ENCODE measurements around the gene ISG20L2.

ISG20L2 gene

DNA sequence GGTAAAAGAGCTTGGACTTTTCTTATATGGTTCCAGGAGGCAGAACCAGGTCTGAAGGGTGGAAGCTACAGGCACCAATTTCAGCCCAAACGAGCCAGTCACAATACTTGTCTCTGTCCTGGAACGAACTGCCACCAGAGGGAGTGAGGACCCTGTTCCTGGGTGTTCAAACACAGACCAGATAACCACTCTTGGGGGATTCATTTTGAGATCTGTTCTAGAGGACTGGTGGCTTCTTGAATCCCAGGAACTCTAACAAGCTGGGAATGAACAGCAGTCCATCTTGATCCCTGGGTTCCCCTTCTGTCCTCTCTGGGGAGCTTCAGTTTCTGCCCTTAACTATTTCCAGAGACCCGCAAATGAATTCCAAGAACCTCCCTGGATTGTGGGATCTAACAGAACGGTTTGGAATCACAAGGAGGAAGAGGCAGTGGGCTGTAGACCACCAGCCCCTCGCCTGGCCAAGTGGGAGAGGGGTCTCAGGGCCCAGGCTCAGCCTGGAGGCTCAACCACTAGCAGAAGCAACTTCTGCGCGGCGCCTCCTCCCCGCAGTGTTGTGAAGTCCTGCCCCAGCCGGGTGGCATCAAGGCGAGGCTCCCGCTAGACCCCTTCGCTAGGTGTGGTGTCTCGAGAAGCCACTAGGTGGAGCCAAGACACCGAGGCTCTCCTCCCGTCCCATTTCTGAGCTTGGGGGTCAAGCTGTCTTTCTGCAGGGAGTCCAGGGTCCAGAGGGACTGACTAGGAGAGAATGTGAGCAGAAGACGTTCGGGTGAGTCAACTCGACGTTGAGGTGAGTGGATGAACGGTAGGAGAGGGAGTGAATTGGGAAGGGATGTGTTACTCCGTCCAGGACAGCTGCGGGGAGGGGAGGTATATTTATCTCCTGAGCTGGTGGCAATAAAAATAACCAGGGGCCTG lies 39.3 kb downstream of the ISG20L2 start:
- peak; percentile 60 for DNase-seq (ENCODE audit: low read depth)

DNA sequence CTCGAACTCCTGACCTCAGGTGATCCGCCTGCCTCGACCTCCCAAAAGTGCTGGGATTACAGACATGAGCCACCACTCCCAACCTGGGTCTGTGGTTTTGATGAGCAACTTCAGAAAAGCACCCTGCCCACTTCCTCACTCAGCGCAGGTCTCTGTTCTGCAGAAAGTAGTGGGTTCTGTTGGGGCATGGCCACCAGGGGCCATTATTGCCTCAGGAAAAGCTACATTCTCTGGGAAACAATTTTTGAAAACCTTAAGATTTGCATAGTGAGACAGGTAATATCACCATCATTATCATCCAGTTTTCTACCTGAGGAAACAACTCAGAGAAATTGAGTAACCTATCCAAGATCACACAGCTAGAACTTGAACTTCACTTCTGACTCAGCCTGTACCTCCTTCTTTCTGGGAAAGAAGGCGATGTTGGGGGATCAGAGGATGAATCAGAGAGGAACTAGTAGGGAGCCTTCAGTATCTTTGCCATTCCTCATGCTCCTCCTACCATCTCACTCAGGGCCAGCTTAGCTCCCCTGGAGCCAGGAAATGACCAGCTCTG lies 44.3 kb downstream of the ISG20L2 start:
- DNase-seq (ENCODE audit: low read depth), result no peak

DNA sequence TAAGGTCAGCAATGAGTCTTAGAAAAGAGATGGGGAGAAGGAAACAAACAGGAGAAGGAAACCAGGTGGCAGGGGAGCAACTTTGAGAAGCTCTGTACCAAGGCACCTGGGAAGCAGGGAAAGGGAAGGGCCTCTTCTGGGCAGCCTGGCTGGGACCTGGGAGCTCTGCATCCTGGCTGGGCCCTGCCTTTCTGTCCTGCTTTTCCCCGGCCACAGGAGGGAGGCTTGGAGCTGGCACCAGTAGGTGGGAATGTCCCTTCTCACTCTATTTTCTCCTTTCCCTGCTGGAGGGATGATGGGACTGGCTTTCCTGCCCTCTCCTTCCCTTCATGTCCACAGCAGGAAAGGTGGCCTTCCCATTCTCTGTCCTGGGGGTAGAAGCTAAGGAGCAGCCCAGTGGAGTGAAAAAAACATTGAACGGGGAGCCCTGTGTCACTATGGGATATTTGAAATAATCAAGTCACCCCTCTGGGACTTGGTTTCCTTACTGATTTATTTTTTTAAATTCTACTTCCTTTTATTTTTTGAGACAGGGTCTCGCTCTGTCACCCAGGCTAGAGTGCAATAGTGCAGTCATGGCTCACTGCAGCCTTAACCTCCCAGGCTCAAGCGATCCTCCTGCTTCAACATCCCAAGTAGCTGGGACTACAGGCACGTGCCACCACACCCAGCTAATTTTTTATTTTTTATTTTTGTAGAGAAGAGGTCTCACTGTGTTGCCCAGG lies 46.2 kb downstream of the ISG20L2 start:
- no peak for DNase-seq (ENCODE audit: low read depth)

DNA sequence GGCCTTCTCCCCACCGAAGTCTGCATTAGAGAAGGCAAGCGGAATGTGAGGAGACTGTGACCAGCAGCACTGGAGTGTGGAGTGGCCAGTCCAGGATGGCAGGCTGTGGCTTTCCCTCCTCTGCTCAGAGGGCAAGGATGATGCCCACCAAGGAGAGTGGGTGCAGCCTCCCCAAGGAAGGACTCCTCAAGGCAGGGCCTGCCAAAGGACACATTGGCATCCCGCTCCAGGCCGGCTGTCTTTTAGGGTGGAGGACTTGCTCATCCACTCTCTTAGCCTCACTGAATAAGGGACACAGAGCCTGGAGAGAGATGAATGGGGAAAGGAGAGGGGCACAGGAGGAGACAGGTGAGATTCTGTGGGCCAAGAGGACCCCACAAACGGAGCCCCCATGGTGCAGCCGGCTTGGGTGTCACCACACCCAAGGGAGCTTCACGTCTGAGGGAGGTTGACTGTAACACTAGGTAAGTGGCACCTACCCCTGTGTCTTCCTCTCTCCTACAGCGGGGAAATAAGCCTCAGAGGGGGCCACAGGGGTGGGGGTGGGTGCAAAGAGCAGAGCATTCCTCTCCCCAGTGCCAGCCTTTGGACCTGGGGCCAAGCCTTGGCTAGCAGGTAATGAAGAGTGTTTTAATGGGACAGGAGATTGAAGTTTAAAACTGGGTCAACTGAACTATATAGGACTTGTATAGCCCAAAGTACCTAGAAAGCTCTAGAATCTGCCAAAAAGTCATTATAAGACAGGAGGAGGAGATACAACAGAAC lies 47.2 kb downstream of the ISG20L2 start:
- no peak for DNase-seq (ENCODE audit: low read depth)

DNA sequence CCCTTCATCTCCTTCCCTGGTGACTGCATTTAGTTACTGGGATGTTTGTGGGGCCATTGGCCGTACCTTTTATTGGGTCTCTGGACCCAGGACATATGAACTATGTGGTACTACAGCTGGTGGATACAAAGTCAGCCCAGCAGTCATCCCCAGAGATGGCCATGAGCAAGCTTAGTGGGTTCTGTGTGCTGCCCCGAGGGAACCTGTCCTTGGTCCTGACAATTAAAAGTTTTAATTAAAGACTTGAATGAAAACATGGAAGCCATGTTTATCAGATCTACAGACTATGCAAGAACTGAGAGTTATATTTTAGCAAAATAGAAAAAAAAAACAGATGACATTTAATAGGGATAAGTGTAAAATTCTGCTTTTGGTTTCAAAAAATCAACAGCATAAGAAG lies 48.5 kb downstream of the ISG20L2 start:
- DNase-seq (ENCODE audit: low read depth), result no peak

DNA sequence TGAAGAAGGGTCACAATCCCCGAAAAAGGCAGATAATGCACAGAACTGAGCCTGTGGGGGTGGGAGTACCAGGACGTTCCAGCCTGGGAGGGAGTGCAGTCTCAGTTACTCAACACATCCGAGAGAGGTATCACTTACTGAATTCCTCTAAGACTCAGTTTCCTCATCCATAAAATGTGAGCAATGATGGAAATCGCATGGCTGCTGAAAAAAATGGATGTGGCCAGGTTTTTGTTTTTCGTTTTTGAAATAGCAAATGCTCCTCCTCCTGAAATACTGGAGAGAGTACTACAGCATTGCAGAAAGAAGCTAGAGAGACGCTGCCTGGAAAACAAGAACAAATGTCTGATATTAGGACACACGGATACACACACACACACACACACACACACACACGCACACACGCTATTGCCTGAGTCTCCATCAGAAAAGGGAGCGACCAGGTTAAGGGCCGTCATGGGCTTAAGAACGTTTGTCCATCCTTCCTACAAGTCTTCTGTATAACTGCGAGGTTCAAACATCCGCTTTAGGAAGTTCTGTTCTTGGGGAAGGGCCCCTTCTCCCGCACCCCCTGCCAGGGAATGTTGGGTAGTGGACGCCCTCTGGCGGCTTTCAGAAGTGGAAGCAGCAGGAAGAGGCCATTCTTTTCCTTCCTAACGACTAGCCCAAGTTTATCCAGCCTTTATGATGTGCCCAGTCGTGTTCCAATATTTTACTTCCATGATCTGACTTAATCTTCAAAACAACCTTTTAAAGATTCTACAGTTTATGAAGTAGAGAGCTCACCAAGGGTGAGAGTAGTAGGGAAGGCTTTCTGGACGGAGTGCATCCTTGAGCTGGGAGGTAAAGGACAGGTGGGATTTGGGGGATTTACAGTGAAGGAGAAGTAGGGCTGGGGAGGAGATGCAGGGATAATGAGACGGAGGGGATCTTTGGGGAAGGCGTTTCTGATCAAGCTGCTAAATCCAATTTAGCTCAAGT lies 50.7 kb downstream of the ISG20L2 start:
- DNase-seq (ENCODE audit: low read depth), result no peak

DNA sequence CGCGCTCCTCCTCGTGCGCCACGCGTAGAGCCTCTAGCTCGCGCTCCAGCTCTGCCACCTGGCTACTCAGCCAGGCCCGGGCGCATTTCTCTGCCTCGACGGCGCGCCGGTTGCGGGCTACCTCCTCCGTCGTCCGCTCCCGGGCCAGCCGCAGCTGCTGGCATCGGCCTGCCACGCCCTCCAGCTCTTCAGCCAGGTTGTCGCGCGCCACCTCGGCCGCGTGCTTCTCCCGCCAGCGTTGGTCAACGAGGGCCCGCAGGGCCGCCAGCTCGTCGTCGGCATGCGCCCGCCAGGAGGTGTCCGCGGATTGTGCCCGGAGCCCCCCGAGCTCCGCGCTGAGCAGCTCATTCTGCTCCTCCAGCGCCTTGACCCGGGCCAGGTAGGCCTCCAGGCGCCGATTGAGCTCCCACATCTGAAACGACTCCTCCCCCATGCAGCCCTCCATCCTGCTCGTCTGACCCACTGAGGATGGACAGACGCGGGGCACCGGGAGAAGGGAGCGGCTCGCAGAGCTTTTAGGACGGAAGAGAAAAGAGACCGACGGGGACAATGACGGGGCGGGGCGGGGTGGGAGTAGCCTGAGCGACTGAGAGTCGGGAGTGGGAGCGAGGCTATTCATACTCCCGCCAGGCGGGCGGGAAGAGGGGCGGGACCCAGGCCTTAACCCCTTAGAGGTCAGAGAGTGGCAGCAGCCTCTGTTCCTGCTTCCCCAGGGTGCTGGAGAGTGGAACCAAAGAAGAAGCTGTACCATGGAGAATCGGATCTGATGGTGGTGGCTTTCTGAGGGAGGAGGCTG lies 51.5 kb downstream of the ISG20L2 start, which contains the start of gene NES:
Gene NES (minus strand): TSS at position 588 of the 796 bp plus-strand sequence. CDS start 143 bp downstream, at position 445.
- DNase-seq (ENCODE audit: low read depth), result no peak

DNA sequence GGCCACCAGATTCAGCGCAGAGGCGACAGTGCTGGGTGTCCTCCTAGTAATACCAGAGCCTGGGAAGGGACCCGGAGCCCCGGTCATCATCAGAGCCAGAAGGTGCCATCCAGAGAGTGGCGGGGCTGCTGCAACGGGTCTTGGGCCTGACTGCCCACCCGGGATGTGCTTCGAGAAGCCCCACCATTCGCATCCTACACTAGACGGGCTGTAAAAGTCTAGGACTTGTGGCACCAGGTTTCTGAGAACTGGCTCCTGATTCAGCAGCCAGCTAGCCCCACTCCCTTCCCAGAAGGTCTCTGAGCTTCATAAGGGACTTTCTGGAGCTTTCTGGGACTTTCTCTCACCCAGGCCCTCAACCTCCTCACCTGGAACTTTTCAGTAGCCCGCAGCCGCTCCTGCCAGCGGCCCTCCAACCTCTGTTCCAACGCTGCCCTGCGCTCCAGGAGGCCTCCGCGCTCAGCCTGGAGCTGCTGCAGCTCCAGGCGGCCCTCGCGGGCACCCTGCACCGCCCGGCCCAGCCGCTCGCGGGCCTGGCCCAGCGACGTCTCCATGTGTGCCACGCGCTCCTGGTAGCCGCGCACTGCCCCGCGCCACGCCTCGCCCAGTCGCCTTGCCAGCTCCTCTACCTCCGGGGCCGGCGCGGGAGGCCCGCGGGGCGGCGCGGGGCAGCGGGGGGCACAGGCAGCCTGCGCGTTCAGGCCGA lies 52.3 kb downstream of the ISG20L2 start:
- no peak for DNase-seq (ENCODE audit: low read depth)

DNA sequence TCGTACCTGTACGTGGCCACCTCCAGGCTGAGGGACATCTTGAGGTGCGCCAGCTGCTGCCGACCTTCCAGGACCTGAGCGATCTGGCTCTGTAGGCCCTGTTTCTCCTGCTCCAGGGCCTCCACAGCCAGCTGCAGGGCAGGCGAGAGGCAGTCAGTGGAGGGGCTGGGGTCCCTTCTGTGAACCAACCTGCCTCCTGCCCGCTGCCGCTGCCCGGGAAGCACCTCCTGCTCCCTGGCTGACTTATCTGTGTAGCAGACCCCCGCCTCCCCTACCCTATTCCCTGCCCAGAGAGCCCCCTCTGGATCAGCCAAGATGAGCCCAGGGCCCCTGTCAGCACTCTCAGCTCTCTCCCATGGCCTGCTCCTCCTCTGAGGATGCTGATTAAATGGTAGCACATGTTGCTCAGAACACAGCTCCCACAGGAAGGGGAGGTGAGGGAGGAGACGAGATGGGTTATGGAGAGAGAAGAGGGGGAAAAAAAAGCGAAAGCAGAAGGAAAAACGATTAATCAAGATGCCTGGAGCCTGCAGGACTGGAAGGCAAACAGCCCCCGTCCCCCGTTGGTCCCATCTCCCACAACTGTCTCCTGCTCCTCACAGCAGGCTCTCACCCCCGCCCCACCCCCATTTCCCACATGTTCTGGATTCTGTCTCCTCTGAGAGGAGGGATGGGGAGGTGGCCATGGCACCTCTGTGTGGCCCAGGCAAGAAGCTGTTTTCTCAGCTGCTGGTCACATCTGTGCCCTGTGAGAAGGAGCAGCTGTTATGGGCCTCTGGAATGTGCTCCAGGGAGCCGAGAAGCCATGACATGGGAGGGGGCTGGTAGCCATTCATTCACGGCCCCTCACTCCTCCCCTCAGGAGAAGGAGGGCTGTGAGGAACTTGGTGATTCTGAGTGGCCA lies 53.1 kb downstream of the ISG20L2 start:
- DNase-seq (ENCODE audit: low read depth), result no peak

DNA sequence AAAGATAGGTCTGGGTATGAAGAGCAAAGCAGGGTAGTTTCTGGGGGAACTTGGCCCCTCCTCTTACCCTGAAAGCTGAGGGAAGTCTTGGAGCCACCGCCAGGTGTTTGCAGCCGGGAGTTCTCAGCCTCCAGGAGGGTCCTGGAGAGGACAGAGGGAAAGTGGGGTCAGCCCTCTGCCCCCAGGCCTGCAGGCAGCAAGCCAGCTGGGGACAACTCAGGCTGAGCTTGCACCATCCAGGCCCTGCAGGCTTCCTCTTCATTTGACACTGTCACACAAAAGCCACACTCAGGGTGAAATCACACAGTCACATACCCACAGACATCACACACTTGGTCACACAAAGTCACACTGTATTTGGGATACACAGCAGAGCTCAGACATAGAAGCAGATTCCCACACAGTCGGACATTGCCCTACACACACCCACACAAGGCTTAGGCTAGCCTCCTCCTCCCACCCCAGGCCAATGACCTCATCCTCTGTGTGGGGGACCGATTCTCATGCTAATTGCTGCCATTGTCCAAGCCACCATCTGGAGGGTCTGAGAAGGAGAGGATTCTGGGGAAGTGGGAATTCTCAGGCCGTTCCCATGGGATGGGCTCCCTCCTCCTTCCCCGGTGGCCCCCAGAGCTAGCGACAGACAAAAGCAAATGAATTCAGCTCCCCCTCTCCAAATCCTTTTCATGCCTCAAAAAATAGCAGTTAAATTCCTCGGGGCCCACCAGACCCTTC lies 55.0 kb downstream of the ISG20L2 start:
- DNase-seq (ENCODE audit: low read depth), result no peak

All from activated T-helper 1 cell treated with Interleukin-2 at 50 U/mL for 16 hours (primary cell).